Karpas-422 (cell line): Measurements from ENCODE around the gene FANCD2. TPM values are rescaled to one million over a fixed set of nuclear protein-coding genes. Genes with fewer than 3 reads are reported as not detected.
"Not testable (repeated sequence)": the region's sequence is repeated elsewhere in the genome, so short reads cannot be mapped to it uniquely, and the experiment has no call there.

Experiments used
- DNase-seq: peaks from one replicate; pipeline ENCODE4 v3.0.0-alpha.2; 2015
- H2AFZ ChIP-seq: fragments of 200-600 bp; sonication (generic); 2 replicates; pipeline ENCODE4 v1.6.1; 2014; ENCODE audit warnings: antibody characterized with exemption, low read length, mixed read lengths
- H3K27ac ChIP-seq: fragments of 200-600 bp; sonication (generic); 2 replicates; pipeline ENCODE4 v1.5.1; 2014; ENCODE audit warnings: mild to moderate bottlenecking, low read length, moderate library complexity
- H3K27me3 ChIP-seq: fragments of 200-600 bp; sonication (generic); 2 replicates; pipeline ENCODE4 v1.6.1; 2014; ENCODE audit warnings: low read length, mixed read lengths
- H3K36me3 ChIP-seq: fragments of 200-600 bp; sonication (generic); 2 replicates; pipeline ENCODE4 v1.6.1; 2014; ENCODE audit warnings: low read length, mixed read lengths; ENCODE audit not compliant: insufficient read depth
- H3K4me1 ChIP-seq: fragments of 200-600 bp; sonication (generic); 2 replicates; pipeline ENCODE4 v1.6.1; 2014; ENCODE audit warnings: mild to moderate bottlenecking, low read length, mixed read lengths
- H3K4me2 ChIP-seq: fragments of 200-600 bp; sonication (generic); 2 replicates; pipeline ENCODE4 v1.6.1; 2014; ENCODE audit warnings: low read length, low read depth, mild to moderate bottlenecking; ENCODE audit not compliant: poor library complexity, severe bottlenecking
- H3K4me3 ChIP-seq: fragments of 200-600 bp; sonication (generic); 2 replicates; pipeline ENCODE4 v1.5.1; 2014; ENCODE audit warnings: mild to moderate bottlenecking, antibody characterized with exemption, low read length, mixed read lengths
- H3K79me2 ChIP-seq: fragments of 200-600 bp; sonication (generic); 2 replicates; pipeline ENCODE4 v1.6.1; 2014; ENCODE audit warnings: mild to moderate bottlenecking, low read length, mixed read lengths
- H3K9ac ChIP-seq: fragments of 200-600 bp; sonication (generic); 2 replicates; pipeline ENCODE4 v1.6.0; 2014; ENCODE audit warnings: low read length
- H3K9me2 ChIP-seq: fragments of 200-600 bp; sonication (generic), shearing (Covaris generic); replicated peaks from 2 replicates; pipeline ENCODE4 v1.6.0; 2014; ENCODE audit warnings: mild to moderate bottlenecking, low read length, moderate library complexity; ENCODE audit not compliant: insufficient read depth
- H3K9me3 ChIP-seq: fragments of 300-700, 200-600 bp; sonication (generic); 2 replicates; pipeline ENCODE4 v1.6.1; 2014; ENCODE audit warnings: low read length, mixed read lengths
- H4K20me1 ChIP-seq: fragments of 200-600 bp; sonication (generic); 2 replicates; pipeline ENCODE4 v1.6.1; 2014; ENCODE audit warnings: mild to moderate bottlenecking, antibody characterized with exemption, low read length, low read depth; ENCODE audit not compliant: insufficient read depth
- total RNA-seq: library from RNA; depleted of rRNA; stranded (reverse); fragments of >200 nt; shearing (Covaris generic); gene quantifications from 2 replicates; pipeline ENCODE4 v1.2.3, GENCODE V29; 2014; ENCODE audit warnings: low replicate concordance

Gene FANCD2
- total RNA-seq, 1 experiment from 2014 or later: 67.8 TPM

DNA sequence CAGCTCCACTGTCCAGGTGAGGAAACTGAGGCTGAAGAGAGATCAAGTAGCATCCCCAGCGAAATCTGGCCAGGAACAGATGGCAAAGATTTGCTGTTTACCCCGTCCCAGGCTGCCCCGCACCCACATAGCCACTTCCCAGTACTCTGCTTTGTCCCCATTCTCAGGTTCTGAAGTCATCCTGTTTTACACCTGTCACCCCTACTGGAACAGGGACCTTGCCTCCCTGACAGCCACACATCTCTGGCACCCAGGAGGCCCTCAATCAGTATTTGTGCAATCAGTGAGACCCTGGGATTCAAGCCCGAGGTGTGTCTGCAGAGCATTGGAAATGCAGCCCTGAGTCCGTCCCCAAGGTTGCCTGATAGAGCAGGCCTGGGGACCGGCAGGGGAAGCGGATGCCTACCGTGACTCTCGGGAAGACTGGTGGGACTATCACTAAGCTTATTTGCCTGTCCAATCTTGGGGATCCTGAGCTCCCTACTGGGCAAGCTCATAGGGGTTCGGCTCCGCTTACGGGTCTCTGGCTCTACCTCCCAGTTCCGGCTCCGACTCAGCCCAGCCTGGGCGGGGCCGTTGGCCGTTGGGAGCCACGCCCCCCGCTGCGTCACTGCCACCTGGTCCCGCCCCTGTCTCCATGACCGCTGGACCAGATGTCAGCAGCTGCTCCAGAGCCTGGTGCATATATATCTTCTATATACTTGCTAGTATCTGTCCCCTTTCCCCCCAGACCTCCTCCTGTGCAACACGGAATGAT, 17.5 kb upstream of the FANCD2 start:
- Histone ChIP-seq H4K20me1 (peaks cover 13% of the 10 kb centered on the region; the same call in 1 of the 2 replicates), H2AFZ (peak overlapping the region; percentile 28; the same call in 1 of the 2 replicates), H3K9ac (peak overlapping the region; percentile 55), H3K9me3 (no peaks in the 10 kb centered on the region), H3K4me2 (peak overlapping the region; percentile 80), H3K4me1 (peaks cover 41% of the 10 kb centered on the region), H3K27me3 (no peaks in the 10 kb centered on the region), H3K79me2 (no peaks in the 10 kb centered on the region), H3K9me2 (no peaks in the 10 kb centered on the region), H3K27ac (no peak overlapping the region), H3K4me3 (peak overlapping the region; percentile 65), H3K36me3 (no peaks in the 10 kb centered on the region)
- peak; percentile 94 for DNase-seq

DNA sequence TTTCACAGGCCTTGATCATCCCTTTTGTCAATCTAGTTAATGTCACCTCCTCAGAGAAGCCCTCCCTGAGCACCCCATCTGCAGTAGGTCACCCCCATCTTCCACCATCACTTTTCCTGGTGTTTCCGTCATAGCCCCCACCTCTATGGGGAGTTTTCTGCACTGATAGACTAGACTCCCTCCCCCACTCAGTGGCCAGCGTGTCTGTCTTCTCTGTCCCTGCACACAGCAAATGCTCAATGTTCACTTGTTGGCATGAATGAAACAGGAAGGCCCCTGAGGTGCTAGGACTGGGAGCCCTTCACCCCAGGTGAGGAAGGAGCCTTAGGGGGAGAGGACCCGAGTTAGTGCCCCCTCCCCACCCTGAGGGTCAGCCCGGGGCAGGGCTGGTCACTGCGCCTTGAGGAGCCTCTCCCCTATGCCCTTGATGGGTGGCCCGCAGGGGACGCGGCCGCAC, 15.8 kb upstream of the FANCD2 start:
- peak overlapping the region; percentile 79 for H3K4me2 ChIP-seq
- no peaks in the 10 kb centered on the region for H3K27me3 ChIP-seq
- no peak for DNase-seq
- no peaks in the 10 kb centered on the region for H3K79me2 ChIP-seq
- H3K27ac ChIP-seq: no peak overlapping the region
- H3K9me2 ChIP-seq: no peaks in the 10 kb centered on the region
- no peaks in the 10 kb centered on the region for H3K36me3 ChIP-seq
- H3K4me3 ChIP-seq: peak overlapping the region; percentile 58
- H3K4me1 ChIP-seq: peaks cover 40% of the 10 kb centered on the region
- H3K9me3 ChIP-seq: no peaks in the 10 kb centered on the region
- H4K20me1 ChIP-seq: peaks cover 2% of the 10 kb centered on the region; the same call in 1 of the 2 replicates
- H2AFZ ChIP-seq: no peak overlapping the region
- H3K9ac ChIP-seq: peak overlapping the region; percentile 53

DNA sequence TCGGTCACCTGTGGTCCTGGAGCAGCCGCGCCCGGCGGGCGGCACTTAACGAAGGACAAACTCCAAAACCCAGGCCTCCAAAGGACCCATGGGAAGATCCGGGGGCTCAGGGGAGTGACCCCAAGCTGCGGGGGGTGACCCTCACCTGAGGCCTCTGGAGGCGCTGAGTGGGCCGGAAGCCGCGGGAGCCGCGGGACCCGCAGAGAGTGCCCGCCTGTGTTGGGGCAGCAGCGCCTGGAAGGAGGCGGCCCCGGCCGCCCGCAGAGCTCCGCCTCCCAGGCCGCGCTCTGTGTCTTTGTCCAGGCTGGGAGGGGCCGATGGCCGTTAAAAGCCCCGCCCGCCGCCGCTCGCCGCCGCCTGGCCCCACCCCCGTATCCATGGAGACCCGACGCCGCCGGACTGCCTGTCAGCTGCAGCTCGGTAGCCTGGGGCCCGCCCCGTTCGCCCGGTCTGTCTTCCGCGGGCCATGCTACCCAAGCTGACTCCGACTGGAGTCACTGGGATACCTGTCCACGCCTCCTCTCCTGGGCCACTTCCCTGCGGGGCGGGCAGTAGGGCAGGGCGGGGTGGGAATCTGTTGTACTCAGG, 15.3 kb upstream of the FANCD2 start:
- Histone ChIP-seq H2AFZ (no peak overlapping the region), H3K4me2 (peak overlapping the region; percentile 79), H3K4me1 (peaks cover 34% of the 10 kb centered on the region), H3K4me3 (peak overlapping the region; percentile 58), H3K27me3 (no peaks in the 10 kb centered on the region), H3K9me3 (no peaks in the 10 kb centered on the region), H3K27ac (no peak overlapping the region), H3K79me2 (no peaks in the 10 kb centered on the region), H4K20me1 (peaks cover 2% of the 10 kb centered on the region; the same call in 1 of the 2 replicates), H3K9ac (peak overlapping the region; percentile 53), H3K9me2 (no peaks in the 10 kb centered on the region), H3K36me3 (no peaks in the 10 kb centered on the region)
- DNase-seq: peak; percentile 95

DNA sequence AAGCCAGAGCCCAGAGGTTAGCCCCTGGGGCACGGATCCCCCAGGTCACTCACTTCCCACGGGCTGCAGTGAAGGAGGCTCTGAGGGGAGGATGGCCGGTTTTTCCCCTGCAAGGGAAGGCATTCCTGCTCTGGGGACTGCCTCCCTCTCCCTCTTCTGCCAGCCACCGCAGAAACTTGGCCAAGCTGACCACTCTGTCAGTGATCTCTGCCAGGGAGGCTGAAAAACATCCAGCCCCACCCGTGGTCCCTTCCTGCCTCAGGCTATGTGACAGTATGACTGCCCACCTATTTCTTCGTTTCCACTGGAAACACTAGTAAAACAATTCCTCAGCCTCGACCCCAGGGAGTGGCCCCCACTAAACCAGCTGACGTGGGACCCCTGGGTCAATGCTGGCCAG, 14.6 kb upstream of the FANCD2 start:
- no peaks in the 10 kb centered on the region for H3K79me2 ChIP-seq
- no peaks in the 10 kb centered on the region for H3K27me3 ChIP-seq
- no peaks in the 10 kb centered on the region for H3K36me3 ChIP-seq
- H3K4me2 ChIP-seq: peak overlapping the region; percentile 79
- H3K9me3 ChIP-seq: no peaks in the 10 kb centered on the region
- no peak overlapping the region; the same call in 1 of the 2 replicates for H3K4me3 ChIP-seq
- no peak for DNase-seq
- H3K27ac ChIP-seq: no peak overlapping the region
- peaks cover 28% of the 10 kb centered on the region for H3K4me1 ChIP-seq
- no peak overlapping the region for H3K9ac ChIP-seq
- H4K20me1 ChIP-seq: peaks cover 2% of the 10 kb centered on the region; the same call in 1 of the 2 replicates
- H2AFZ ChIP-seq: no peak overlapping the region
- H3K9me2 ChIP-seq: no peaks in the 10 kb centered on the region

DNA sequence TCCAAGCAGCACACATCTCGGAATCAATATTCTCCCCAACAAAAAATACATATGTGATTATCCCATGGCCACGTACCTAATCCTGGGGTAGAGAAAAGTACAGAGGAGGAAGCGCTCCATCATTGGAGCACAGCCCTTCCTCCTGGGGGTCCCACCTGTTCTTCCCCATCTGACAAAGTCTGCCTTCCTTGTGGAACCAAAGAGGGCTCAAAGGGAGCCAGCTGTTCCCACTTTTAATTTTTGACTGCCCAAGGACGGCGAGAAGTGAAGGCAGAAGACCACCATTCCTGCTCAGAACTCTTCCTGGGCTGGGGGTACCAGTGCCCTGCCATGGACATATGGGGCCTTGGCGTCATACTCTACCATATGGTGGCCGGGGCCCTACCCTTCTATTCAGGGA, 14.1 kb upstream of the FANCD2 start:
- no peak for DNase-seq
- H3K79me2 ChIP-seq: no peaks in the 10 kb centered on the region
- no peak overlapping the region for H3K27ac ChIP-seq
- H3K4me1 ChIP-seq: peaks cover 26% of the 10 kb centered on the region
- peaks cover 2% of the 10 kb centered on the region; the same call in 1 of the 2 replicates for H4K20me1 ChIP-seq
- H3K9me2 ChIP-seq: no peaks in the 10 kb centered on the region
- no peaks in the 10 kb centered on the region for H3K9me3 ChIP-seq
- no peaks in the 10 kb centered on the region for H3K27me3 ChIP-seq
- no peak overlapping the region for H3K9ac ChIP-seq
- no peaks in the 10 kb centered on the region for H3K36me3 ChIP-seq
- H3K4me3 ChIP-seq: no peak overlapping the region
- H2AFZ ChIP-seq: no peak overlapping the region
- no peak overlapping the region for H3K4me2 ChIP-seq

DNA sequence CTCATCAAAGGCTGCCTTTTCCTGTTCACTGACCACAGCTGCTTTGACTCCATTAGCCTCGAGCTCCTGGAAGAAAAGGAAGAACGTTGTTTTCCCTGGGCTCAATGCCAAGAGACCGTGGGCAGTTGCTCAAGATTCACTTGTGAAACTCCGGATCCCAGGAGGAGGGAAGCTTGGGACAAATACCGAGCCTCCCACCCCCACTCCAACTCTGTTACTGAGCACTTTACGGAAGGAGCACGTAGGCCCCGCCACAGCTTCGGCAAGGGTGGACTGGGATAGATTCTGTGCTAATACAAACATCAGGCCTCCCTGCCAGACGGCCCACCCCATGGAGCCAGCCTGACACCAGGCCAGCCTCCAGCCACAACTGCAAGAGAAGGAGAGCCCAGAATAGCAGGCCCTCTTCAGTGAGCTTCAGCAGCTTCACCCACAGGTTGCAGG, 10.8 kb upstream of the FANCD2 start:
- Histone ChIP-seq H3K79me2 (no peaks in the 10 kb centered on the region), H3K4me2 (no peak overlapping the region), H3K9me3 (no peaks in the 10 kb centered on the region), H3K9ac (no peak overlapping the region), H3K4me3 (no peak overlapping the region), H2AFZ (no peak overlapping the region), H4K20me1 (no peaks in the 10 kb centered on the region), H3K9me2 (no peaks in the 10 kb centered on the region), H3K4me1 (peaks cover 8% of the 10 kb centered on the region), H3K36me3 (no peaks in the 10 kb centered on the region), H3K27me3 (no peaks in the 10 kb centered on the region), H3K27ac (no peak overlapping the region)
- DNase-seq: no peak

DNA sequence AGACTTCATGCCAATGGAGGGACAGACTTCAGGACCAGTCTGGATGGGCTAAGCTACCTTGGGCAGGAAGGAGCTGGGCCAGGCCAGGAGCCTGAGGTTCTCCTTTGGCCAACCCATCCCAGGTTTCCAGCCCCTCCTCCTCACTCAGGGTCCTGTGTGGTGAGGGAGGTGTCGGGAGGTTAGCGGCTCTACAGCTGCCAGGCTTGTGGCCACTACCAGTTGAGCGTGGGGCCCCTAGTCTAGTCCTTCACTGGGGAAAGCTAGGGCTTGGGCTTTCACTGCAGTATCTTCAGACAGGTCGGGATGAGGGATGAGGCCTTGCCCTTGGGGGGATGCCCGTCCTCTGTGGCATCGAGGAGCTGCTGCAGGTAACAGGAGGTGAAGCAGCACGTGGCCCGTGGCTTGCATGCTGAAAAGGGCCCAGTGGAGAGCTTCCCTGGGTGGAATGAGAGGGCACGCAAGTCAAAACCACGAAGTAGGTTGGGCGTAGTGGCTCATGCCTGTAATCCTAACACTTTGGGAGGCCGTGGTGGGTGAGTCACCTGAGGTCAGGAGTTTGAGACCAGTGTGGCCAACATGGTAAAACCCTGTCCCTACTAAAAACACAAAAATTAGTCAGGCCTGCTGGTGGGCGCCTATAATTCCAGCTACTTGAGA, 8.5 kb upstream of the FANCD2 start:
- Histone ChIP-seq H3K4me1 (no peaks in the 10 kb centered on the region), H3K9ac (no peak overlapping the region), H3K36me3 (no peaks in the 10 kb centered on the region), H3K9me3 (no peaks in the 10 kb centered on the region), H3K79me2 (no peaks in the 10 kb centered on the region), H2AFZ (no peak overlapping the region), H3K27ac (no peak overlapping the region), H3K4me2 (no peak overlapping the region), H3K4me3 (no peak overlapping the region), H4K20me1 (no peaks in the 10 kb centered on the region), H3K9me2 (no peaks in the 10 kb centered on the region), H3K27me3 (no peaks in the 10 kb centered on the region)
- DNase-seq: no peak

DNA sequence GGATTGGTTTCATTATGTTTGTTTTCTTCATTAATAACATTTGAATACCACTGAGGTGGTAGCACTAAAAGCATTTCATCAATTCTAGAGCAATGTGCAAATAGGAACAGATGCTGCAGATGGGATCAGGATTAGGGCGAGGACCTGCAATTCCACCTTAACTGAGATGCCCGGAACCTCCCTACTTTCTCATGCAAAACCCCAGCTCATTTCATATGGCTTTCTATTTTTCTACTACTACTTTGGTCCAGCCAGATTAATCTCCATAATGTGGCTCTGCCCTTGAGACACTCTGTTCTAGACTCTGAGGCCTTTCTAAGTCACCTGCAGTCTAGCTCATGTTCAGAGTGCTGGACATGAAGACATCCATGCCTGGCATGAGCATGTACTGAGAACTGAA, 7.4 kb upstream of the FANCD2 start:
- not testable (repeated sequence) for H3K4me1 ChIP-seq, H3K27ac ChIP-seq, H3K79me2 ChIP-seq, H3K9me2 ChIP-seq, H3K27me3 ChIP-seq, H3K4me2 ChIP-seq, H2AFZ ChIP-seq, H3K9me3 ChIP-seq, DNase-seq, H3K4me3 ChIP-seq, H4K20me1 ChIP-seq, H3K9ac ChIP-seq, H3K36me3 ChIP-seq
